SK-N-MC (cell line): ENCODE data around the gene AHCY.

Experiments used
- EZH2 ChIP-seq: fragments of 200-600 bp; sonication (generic); IDR thresholded peaks from one replicate; pipeline ENCODE4 v1.6.1; 2017; ENCODE audit warnings: antibody characterized with exemption
- FOXP2 ChIP-seq: optimal IDR thresholded peaks from 2 replicates; pipeline ENCODE3; 2011; ENCODE audit warnings: mild to moderate bottlenecking, moderate library complexity; ENCODE audit not compliant: insufficient read depth; ENCODE audit errors: extremely low read length, control extremely low read depth
- POLR2AphosphoS5 ChIP-seq: IDR thresholded peaks from 2 replicates; pipeline ENCODE4 v1.6.1; 2012; ENCODE audit warnings: mild to moderate bottlenecking, low read depth, low read length, borderline replicate concordance

DNA sequence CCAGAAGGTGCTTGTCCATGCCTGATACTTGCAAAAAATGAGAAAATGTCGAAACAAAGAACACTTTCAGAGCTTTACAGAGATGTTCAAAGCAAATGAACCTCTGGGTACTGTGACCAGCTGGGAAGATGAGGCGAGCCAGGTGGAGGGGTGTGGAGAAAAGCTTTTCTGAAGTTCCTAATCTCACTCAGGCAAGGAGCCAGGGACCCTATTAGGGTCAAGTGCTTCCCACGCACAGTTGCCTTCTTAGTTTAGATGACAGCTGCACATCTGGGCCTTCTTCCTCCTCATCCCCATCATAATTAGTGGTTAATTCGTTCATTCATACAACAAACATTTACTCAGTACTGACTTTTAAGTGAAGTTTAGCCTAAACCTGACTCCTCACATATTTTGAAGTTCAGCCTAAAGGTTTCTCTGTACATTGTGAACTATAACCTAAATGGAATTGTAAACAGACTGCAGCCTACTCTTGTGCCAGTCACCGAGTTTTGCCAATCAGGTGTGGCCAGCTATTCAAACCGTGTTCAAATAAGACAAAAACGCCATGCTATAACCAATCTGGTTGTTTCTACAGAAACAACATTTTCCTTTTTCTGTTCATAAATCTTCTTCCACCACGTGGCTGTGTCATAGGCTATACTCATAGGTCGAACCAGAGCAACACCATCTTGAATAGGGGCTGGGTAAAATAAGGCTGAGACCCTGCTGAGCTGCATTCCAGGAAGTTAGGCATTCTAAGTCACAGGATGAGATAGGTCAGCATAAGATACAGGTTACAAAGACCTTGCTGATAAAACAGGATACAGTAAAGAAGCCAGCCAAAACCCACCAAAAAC is 19.3 kb upstream of the AHCY start:
- no peak for TF ChIP-seq EZH2
- TF ChIP-seq POLR2AphosphoS5: no peak
- TF ChIP-seq FOXP2: no peak
